ENCODE measurements around the gene HIF1A. TPM values are rescaled to one million over a fixed set of nuclear protein-coding genes. Genes with fewer than 3 reads are reported as not detected.

Gene HIF1A
- total RNA-seq (2022; extraction: Qiagen RNA extraction), result 113 to 229 TPM (median 184 TPM) in 5 replicates

DNA sequence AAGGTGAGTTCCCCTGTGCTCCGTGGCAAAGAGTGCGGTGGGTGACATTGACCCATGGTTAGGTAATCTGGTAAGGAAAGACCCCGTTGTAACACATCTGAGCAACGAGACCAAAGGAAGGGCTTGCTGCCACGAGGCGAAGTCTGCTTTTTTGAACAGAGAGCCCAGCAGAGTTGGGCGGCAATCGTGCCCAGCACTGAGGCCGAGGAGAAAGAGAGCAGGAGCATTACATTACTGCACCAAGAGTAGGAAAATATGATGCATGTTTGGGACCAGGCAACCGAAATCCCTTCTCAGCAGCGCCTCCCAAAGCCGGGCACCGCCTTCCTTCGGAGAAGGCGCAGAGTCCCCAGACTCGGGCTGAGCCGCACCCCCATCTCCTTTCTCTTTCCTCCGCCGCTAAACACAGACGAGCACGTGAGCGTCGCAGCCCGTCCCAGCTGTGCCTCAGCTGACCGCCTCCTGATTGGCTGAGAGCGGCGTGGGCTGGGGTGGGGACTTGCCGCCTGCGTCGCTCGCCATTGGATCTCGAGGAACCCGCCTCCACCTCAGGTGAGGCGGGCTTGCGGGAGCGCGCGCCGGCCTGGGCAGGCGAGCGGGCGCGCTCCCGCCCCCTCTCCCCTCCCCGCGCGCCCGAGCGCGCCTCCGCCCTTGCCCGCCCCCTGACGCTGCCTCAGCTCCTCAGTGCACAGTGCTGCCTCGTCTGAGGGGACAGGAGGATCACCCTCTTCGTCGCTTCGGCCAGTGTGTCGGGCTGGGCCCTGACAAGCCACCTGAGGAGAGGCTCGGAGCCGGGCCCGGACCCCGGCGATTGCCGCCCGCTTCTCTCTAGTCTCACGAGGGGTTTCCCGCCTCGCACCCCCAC lies at the start of gene HIF1A:
TSS of gene HIF1A (plus strand) at position 684 of the 865 bp plus-strand sequence. CDS start 292 bp downstream, outside the sequence.

GRCh38 chr14:61761959-61762786 lies 66.9 kb downstream of the HIF1A start, which contains the start of gene SNAPC1:
Gene SNAPC1 (plus strand): TSS chr14:61762420. CDS start chr14:61762461, 41 bp downstream.

Other genes with a start within 250 kb of the HIF1A start
- gene SNAPC1, start 66.9 kb downstream of the HIF1A start, total RNA-seq (2022; extraction: Qiagen RNA extraction), result 13.1 to 20.0 TPM (median 14.2 TPM) in 5 replicates
- 0.05 to 0.50 TPM (median 0.15 TPM) in 5 replicates for gene SYT16, start 117.2 kb downstream of the HIF1A start, total RNA-seq (2022; extraction: Qiagen RNA extraction)

All from A549 treated with CORT108297 at 1 μM for 4 hours (cell line).